H9 (cell line): Measurements from ENCODE around the gene CST5. TPM values are rescaled to one million over a fixed set of nuclear protein-coding genes. Genes with fewer than 3 reads are reported as not detected.

Source experiments
- DNase-seq: peaks from one replicate; pipeline ENCODE4 v3.0.0-alpha.2; 2017
- H2AFZ ChIP-seq: one replicate; pipeline ENCODE4 v1.6.1; 2013; ENCODE audit warnings: mild to moderate bottlenecking, low read length, control low read depth, moderate library complexity
- H2AK5ac ChIP-seq: 2 replicates; pipeline ENCODE4 v1.6.1; 2013; ENCODE audit warnings: low read length, control low read depth, mixed read lengths; ENCODE audit not compliant: insufficient read length
- H2BK120ac ChIP-seq: one replicate; pipeline ENCODE4 v1.6.1; 2013; ENCODE audit warnings: low read depth, mild to moderate bottlenecking, low read length, control low read depth, inconsistent platforms; ENCODE audit not compliant: poor library complexity, severe bottlenecking
- H2BK12ac ChIP-seq: 2 replicates; pipeline ENCODE4 v1.6.1; 2013; ENCODE audit warnings: low read length, control low read depth, mixed read lengths, low read depth; ENCODE audit not compliant: insufficient read length
- H2BK15ac ChIP-seq: 2 replicates; pipeline ENCODE4 v1.6.1; 2013; ENCODE audit warnings: low read depth, low read length, control low read depth
- H2BK20ac ChIP-seq: one replicate; pipeline ENCODE4 v1.6.1; 2013; ENCODE audit warnings: low read depth, mild to moderate bottlenecking, low read length, control low read depth, inconsistent platforms; ENCODE audit not compliant: poor library complexity, severe bottlenecking
- H2BK5ac ChIP-seq: 2 replicates; pipeline ENCODE4 v1.6.1; 2013; ENCODE audit warnings: low read length, control low read depth, mixed read lengths; ENCODE audit not compliant: insufficient read length
- H3K14ac ChIP-seq: 2 replicates; pipeline ENCODE4 v1.6.1; 2013; ENCODE audit warnings: low read length, control low read depth; ENCODE audit not compliant: insufficient read depth
- H3K18ac ChIP-seq: 2 replicates; pipeline ENCODE4 v1.6.1; 2013; ENCODE audit warnings: low read depth, mild to moderate bottlenecking, mixed read lengths, low read length, control low read depth; ENCODE audit not compliant: insufficient read length
- H3K23ac ChIP-seq: 2 replicates; pipeline ENCODE4 v1.6.1; 2013; ENCODE audit warnings: low read length, control low read depth, mixed read lengths, low read depth; ENCODE audit not compliant: insufficient read length
- H3K23me2 ChIP-seq: 2 replicates; pipeline ENCODE4 v1.6.1; 2013; ENCODE audit warnings: low read depth, mild to moderate bottlenecking, mixed read lengths, low read length, control low read depth; ENCODE audit not compliant: insufficient read length, poor library complexity, severe bottlenecking
- H3K27ac ChIP-seq: 2 replicates; pipeline ENCODE4 v1.5.1; 2013; ENCODE audit warnings: low read length, control low read depth, mixed read lengths, low read depth; ENCODE audit not compliant: insufficient read length
- H3K27me3 ChIP-seq: 2 replicates; pipeline ENCODE4 v1.6.1; 2013; ENCODE audit warnings: low read length, control low read depth, inconsistent platforms; ENCODE audit not compliant: insufficient read depth
- H3K4ac ChIP-seq: 2 replicates; pipeline ENCODE4 v1.6.1; 2013; ENCODE audit warnings: low read depth, mild to moderate bottlenecking, control low read depth, inconsistent platforms, low read length, moderate library complexity
- H3K4me1 ChIP-seq: 2 replicates; pipeline ENCODE4 v1.6.1; 2013; ENCODE audit warnings: low read length, control low read depth, inconsistent platforms; ENCODE audit not compliant: insufficient read depth
- H3K4me2 ChIP-seq: 2 replicates; pipeline ENCODE4 v1.6.1; 2013; ENCODE audit warnings: low read length, control low read depth, mixed read lengths; ENCODE audit not compliant: insufficient read length, insufficient read depth
- H3K56ac ChIP-seq: 2 replicates; pipeline ENCODE4 v1.6.1; 2013; ENCODE audit warnings: low read depth, mild to moderate bottlenecking, mixed read lengths, low read length, control low read depth; ENCODE audit not compliant: insufficient read length
- H3K79me1 ChIP-seq: 2 replicates; pipeline ENCODE4 v1.6.1; 2013; ENCODE audit warnings: low read depth, mild to moderate bottlenecking, moderate library complexity, low read length, control low read depth, inconsistent platforms; ENCODE audit not compliant: insufficient read depth, poor library complexity, severe bottlenecking
- H3K79me2 ChIP-seq: 2 replicates; pipeline ENCODE4 v1.6.1; 2013; ENCODE audit warnings: low read length, control low read depth, inconsistent platforms; ENCODE audit not compliant: insufficient read depth
- H3K9ac ChIP-seq: 2 replicates; pipeline ENCODE4 v1.6.1; 2013; ENCODE audit warnings: low read length, control low read depth, mixed read lengths; ENCODE audit not compliant: insufficient read length; ENCODE audit errors: extremely low read depth
- H3K9me3 ChIP-seq: one replicate; pipeline ENCODE4 v1.6.1; 2013; ENCODE audit warnings: low read depth, low read length, inconsistent platforms; ENCODE audit not compliant: control insufficient read depth
- H3T11ph ChIP-seq: one replicate; pipeline ENCODE4 v1.6.1; 2013; ENCODE audit warnings: mild to moderate bottlenecking, low read length, control low read depth, inconsistent platforms
- H4K20me1 ChIP-seq: one replicate; pipeline ENCODE4 v1.6.1; 2013; ENCODE audit not compliant: control insufficient read depth, insufficient read length, insufficient read depth
- H4K5ac ChIP-seq: 2 replicates; pipeline ENCODE4 v1.6.1; 2013; ENCODE audit warnings: low read depth, mild to moderate bottlenecking, mixed read lengths, low read length, control low read depth; ENCODE audit not compliant: insufficient read length
- H4K8ac ChIP-seq: replicated peaks from 2 replicates; pipeline ENCODE4 v1.6.1; 2013; ENCODE audit warnings: low read length, control low read depth, mixed read lengths, low read depth; ENCODE audit not compliant: insufficient read length
- H4K91ac ChIP-seq: 2 replicates; pipeline ENCODE4 v1.6.1; 2013; ENCODE audit warnings: low read depth, mild to moderate bottlenecking, moderate library complexity, mixed read lengths, low read length, control low read depth; ENCODE audit not compliant: insufficient read length
- H3K27ac Mint-ChIP-seq, 3 experiments: 2 replicates in 2 of 3; 3 replicates in 1 of 3; pipeline ENCODE4 v1.8.0; 2020 to 2021; ENCODE audit warnings: mixed read lengths in 3 of 3, mild to moderate bottlenecking in 1 of 3, moderate library complexity in 1 of 3
- H3K27me3 Mint-ChIP-seq: 2 replicates; pipeline ENCODE4 v1.8.0; 2021; ENCODE audit warnings: low read depth, mild to moderate bottlenecking, moderate library complexity, mixed read lengths
- H3K36me3 Mint-ChIP-seq, 3 experiments: 2 replicates in 2 of 3; 3 replicates in 1 of 3; pipeline ENCODE4 v1.8.0; 2020 to 2021; ENCODE audit warnings: low read depth in 3 of 3, mixed read lengths in 3 of 3; ENCODE audit not compliant: insufficient read depth in 1 of 3
- H3K4me1 Mint-ChIP-seq, 2 experiments: 2 replicates each; pipeline ENCODE4 v1.8.0; 2020; ENCODE audit warnings: mixed read lengths in 2 of 2
- H3K4me3 Mint-ChIP-seq, 2 experiments: 2 replicates in 1 of 2; 3 replicates in 1 of 2; pipeline ENCODE4 v1.8.0; 2020 to 2021; ENCODE audit warnings: mild to moderate bottlenecking in 2 of 2, mixed read lengths in 2 of 2, moderate library complexity in 1 of 2
- H3K9me3 Mint-ChIP-seq, 2 experiments: 2 replicates in 1 of 2; 3 replicates in 1 of 2; pipeline ENCODE4 v1.8.0; 2020; ENCODE audit warnings: mild to moderate bottlenecking in 2 of 2, mixed read lengths in 2 of 2, moderate library complexity in 1 of 2
- CTCF ChIP-seq: fragments of 200-600 bp; sonication (generic); conservative IDR thresholded peaks from 3 replicates; pipeline ENCODE4 v1.8.0; 2021; ENCODE audit warnings: antibody characterized with exemption, mild to moderate bottlenecking
- WGBS: extraction: QIAGEN DNeasy Blood & Tissue Kit; methylation state at CpG from one replicate; pipeline ENCODE4 v1.1.7; 2013; ENCODE audit warnings: missing lambda C conversion rate, low lambda C conversion rate, mixed read lengths; ENCODE audit not compliant: insufficient read length; ENCODE audit errors: extremely low coverage; 5-methylcytosine and 5-hydroxymethylcytosine counted together
- total RNA-seq: library from RNA; stranded (reverse); gene quantifications from 2 replicates; pipeline ENCODE4 v1.2.1, GENCODE V29; 2021

The CST5 gene
- total RNA-seq, 1 experiment from 2014 or later: not detected

DNA sequence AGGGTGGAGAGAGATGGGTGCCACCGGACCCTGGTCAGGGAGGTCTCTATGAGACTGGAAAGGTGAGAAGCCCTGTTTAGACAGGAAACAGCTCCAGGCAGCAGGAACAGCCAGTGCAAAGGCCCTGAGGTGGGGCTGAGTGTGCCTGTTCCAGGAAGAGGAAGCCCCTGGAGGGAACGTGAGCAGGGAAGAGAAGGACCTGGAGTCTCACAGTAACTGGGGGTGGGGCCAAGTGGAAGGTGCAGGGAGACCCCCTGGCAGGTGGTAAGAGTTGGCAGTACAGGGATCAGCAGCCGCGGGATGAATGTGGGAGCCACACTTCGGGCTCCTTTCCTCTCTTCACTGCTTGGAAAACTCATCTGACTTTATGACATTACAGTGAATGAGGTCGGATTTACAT lies 43.8 kb upstream of the CST5 start:
- Histone ChIP-seq H2AK5ac (no peak overlapping the region), H3T11ph (no peak overlapping the region), H3K4me1 (no peaks in the 10 kb centered on the region), H3K23ac (no peak overlapping the region), H4K8ac (no peak overlapping the region), H3K4ac (no peak overlapping the region), H2AFZ (no peak overlapping the region), H3K23me2 (no peaks in the 10 kb centered on the region), H3K9me3 (no peaks in the 10 kb centered on the region), H2BK12ac (no peak overlapping the region), H2BK20ac (no peak overlapping the region), H3K79me1 (no peaks in the 10 kb centered on the region), H3K27me3 (no peaks in the 10 kb centered on the region), H3K27ac (no peak overlapping the region), H3K9ac (no peak overlapping the region), H4K5ac (no peak overlapping the region), H4K91ac (no peak overlapping the region), H3K14ac (no peak overlapping the region), H4K20me1 (no peaks in the 10 kb centered on the region), H3K18ac (no peak overlapping the region), H3K56ac (no peak overlapping the region), H3K79me2 (no peaks in the 10 kb centered on the region), H2BK15ac (no peak overlapping the region), H2BK5ac (no peak overlapping the region), H3K4me2 (no peak overlapping the region), H2BK120ac (no peak overlapping the region)
- Mint-ChIP-seq H3K27me3 (peaks cover 4% of the 10 kb centered on the region), H3K27ac (no peak overlapping the region), H3K4me3 (no peak overlapping the region), H3K4me1 (peaks cover 7 to 8% of the 10 kb centered on the region in 2 experiments), H3K36me3 (no peaks in the 10 kb centered on the region), H3K9me3 (no peaks in the 10 kb centered on the region)
- TF ChIP-seq CTCF: no peak
- WGBS: no CpG with 5 or more reads among the region's 6 CpGs
- no peak for DNase-seq
